Effector memory CD4-positive, alpha-beta T cell (primary cell): Measurements from ENCODE around the gene WDR64.
"Not testable (repeated sequence)": the region's sequence is repeated elsewhere in the genome, so short reads cannot be mapped to it uniquely, and the experiment has no call there.

Experiments used
- DNase-seq, 3 donors: peaks; one replicate each; pipeline ENCODE4 v3.0.0-alpha.2; 2020
- H3K27ac ChIP-seq: 2 replicates; pipeline ENCODE4 v1.7.0; 2013; ENCODE audit warnings: mild to moderate bottlenecking, low read length, moderate library complexity; ENCODE audit not compliant: insufficient read depth, poor library complexity, severe bottlenecking
- H3K27me3 ChIP-seq: replicated peaks from 2 replicates; pipeline ENCODE4 v1.7.0; 2013; ENCODE audit warnings: mild to moderate bottlenecking, low read length; ENCODE audit not compliant: insufficient read depth, control insufficient read depth, poor library complexity, severe bottlenecking
- H3K36me3 ChIP-seq: 2 replicates; pipeline ENCODE4 v1.7.0; 2013; ENCODE audit warnings: mild to moderate bottlenecking, low read length, moderate library complexity; ENCODE audit not compliant: control insufficient read depth, insufficient read depth
- H3K4me1 ChIP-seq: 2 replicates; pipeline ENCODE4 v1.7.0; 2013; ENCODE audit warnings: low read length, mild to moderate bottlenecking; ENCODE audit not compliant: control insufficient read depth, insufficient read depth, poor library complexity, severe bottlenecking
- H3K4me3 ChIP-seq: 2 replicates; pipeline ENCODE4 v1.7.0; 2013; ENCODE audit warnings: low read length, low read depth, mild to moderate bottlenecking; ENCODE audit not compliant: insufficient read depth, poor library complexity, severe bottlenecking
- H3K9me3 ChIP-seq: 2 replicates; pipeline ENCODE4 v1.7.0; 2013; ENCODE audit warnings: mild to moderate bottlenecking, low read length, moderate library complexity; ENCODE audit not compliant: control insufficient read depth

WDR64 gene

DNA sequence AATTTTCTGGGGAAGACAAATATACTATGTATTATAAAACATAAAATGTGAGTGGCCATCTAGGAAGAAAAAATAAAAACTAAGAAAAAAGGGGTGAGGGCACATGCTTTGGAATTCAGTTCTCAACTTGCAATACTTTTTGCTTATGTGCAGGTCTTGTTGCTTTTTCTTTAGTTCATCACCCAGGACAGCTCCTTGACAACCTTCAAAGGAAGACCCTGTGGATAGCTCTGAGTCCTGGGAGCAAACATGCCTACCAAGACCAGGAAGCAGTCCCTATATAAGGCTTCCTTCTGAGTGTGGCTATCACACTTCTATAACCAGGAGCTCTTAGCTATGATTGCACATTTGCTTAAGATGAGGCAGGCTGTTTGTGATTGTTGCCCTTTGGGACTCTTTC is 78.0 kb downstream of the WDR64 start:
- no peaks in the 10 kb centered on the region for H3K9me3 ChIP-seq
- H3K4me1 ChIP-seq = no peaks in the 10 kb centered on the region
- no peak for DNase-seq
- no peaks in the 10 kb centered on the region for H3K27me3 ChIP-seq
- H3K27ac ChIP-seq = no peak overlapping the region
- H3K4me3 ChIP-seq = no peak overlapping the region
- H3K36me3 ChIP-seq = no peaks in the 10 kb centered on the region

DNA sequence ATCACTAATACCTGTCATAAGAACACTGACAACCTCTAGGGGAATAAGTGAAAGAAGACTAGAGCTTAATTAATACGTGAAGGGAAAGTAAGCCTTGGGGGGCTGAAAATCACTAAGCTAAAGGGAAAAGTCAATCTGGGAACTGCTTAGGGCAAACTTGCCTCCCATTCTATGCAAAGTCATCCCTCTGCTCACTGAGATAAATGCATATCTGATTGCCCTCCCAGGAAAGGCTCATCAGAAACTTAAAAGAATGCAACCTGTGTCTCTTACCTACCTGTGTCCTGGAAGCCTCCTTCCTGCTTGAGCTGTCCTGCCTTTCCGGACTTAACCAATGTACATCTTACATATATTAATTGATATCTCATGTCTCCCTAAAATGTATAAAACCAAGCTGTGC is 81.8 kb downstream of the WDR64 start:
- H3K9me3 ChIP-seq = no peaks in the 10 kb centered on the region
- DNase-seq = no peak
- H3K36me3 ChIP-seq = no peaks in the 10 kb centered on the region
- no peak overlapping the region for H3K4me3 ChIP-seq
- H3K4me1 ChIP-seq = no peaks in the 10 kb centered on the region
- H3K27ac ChIP-seq = no peak overlapping the region
- no peaks in the 10 kb centered on the region for H3K27me3 ChIP-seq

DNA sequence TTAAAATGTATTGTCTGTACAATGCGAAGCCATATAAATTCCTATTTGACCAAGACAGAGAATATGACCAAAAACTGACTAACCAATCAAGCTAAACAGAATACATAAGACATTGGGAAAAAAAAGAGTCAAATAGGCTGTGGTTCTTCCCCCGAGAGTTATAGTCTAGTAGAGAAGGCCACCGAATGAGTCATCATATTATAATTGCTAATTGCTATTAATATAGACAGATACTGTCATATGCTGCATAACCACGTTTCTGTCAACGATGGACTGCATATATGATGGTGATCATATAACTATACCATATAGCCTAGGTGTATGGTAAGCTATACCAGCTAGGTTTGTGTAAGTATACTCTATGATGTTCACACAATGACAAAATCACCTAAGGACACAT is 82.5 kb downstream of the WDR64 start:
- no peaks in the 10 kb centered on the region for H3K4me1 ChIP-seq
- H3K27me3 ChIP-seq = no peaks in the 10 kb centered on the region
- H3K36me3 ChIP-seq = no peaks in the 10 kb centered on the region
- no peak overlapping the region for H3K4me3 ChIP-seq
- no peaks in the 10 kb centered on the region for H3K9me3 ChIP-seq
- H3K27ac ChIP-seq = no peak overlapping the region
- no peak for DNase-seq

DNA sequence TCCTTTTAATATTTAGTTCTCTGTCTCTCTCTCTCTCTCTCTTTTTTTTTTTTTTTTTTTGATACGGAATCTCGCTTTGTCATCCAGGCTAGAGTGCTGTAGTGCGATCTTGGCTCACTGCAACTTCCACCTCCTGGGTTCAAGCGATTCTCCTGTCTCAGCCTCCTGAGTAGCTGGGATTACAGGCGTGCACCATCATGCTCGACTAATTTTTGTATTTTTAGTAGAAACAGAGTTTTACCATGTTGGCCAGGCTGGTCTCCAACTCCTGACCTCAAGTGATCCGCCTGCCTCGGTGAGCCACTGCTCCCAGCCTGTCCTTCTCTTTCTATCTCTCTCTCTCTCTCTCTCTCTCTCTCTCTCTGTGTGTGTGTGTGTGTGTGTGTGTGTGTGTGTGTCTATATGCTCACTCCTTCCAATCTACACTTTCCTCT is 83.4 kb downstream of the WDR64 start:
- not testable (repeated sequence) for H3K27me3 ChIP-seq, DNase-seq, H3K36me3 ChIP-seq, H3K4me1 ChIP-seq, H3K27ac ChIP-seq, H3K9me3 ChIP-seq, H3K4me3 ChIP-seq

DNA sequence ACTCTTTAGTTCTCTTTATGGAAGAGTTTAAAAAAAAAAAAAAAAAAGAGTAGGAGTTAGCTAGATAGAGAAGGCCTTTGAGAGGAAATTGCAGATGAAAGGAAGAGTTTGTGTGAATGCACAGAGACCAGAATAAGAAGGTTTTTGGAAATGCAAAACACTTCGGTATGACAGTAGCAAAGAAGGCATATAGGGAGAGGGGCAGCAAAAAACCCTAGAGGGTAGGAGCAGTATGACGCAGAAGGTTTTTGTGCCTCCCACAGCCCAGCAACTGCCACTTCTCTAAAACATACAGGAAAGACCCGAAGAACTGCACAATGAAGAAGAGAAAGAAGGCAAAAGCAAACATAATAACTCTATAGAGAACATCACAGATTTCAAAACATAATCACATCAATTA is 84.3 kb downstream of the WDR64 start:
- H3K4me1 ChIP-seq = no peaks in the 10 kb centered on the region

DNA sequence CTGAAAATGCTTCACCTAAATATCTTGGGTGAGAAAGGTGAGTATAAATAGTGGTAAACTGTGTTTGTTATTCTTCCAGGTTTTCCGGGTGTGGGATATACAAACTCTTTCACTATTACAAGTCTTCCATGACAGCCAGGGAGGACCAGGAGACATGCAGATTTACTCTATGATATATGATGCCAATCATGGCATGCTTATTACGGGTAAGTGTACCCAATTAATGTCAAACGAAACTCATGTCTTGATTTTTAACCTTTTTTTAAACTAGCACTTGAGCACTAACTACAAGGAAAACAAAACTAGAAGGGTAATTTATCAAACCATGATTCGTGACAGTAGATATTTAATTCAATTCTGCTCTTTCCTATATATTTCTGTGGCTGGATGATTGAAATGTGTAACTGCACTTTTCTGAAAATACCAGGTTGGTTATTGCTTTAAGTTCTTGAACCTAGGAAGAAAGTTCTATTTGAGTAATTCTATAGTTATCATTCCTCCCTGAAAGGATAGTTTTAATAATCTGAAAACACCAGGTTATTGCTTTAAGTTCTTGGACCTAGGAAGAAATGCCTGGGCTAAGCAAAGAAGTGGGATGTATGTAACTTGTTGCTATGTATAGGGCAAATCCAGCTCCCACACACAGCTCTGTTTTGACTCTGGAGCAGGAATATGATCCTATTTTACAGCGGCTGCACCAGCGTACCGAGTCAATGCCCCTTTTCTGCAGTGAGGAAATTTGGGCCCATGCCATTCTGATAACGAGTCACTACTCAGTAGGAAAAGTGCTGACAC is 86.4 kb downstream of the WDR64 start:
- Histone ChIP-seq H3K9me3 (no peaks in the 10 kb centered on the region), H3K4me1 (no peaks in the 10 kb centered on the region), H3K36me3 (no peaks in the 10 kb centered on the region), H3K27me3 (no peaks in the 10 kb centered on the region), H3K27ac (no peak overlapping the region), H3K4me3 (no peak overlapping the region)
- no peak for DNase-seq

More for the DNA sequence above, 84.3 kb downstream of the WDR64 start:
- Histone ChIP-seq H3K27me3 (no peaks in the 10 kb centered on the region), H3K9me3 (no peaks in the 10 kb centered on the region), H3K4me3 (no peak overlapping the region), H3K36me3 (no peaks in the 10 kb centered on the region), H3K27ac (no peak overlapping the region)
- DNase-seq = no peak

DNA sequence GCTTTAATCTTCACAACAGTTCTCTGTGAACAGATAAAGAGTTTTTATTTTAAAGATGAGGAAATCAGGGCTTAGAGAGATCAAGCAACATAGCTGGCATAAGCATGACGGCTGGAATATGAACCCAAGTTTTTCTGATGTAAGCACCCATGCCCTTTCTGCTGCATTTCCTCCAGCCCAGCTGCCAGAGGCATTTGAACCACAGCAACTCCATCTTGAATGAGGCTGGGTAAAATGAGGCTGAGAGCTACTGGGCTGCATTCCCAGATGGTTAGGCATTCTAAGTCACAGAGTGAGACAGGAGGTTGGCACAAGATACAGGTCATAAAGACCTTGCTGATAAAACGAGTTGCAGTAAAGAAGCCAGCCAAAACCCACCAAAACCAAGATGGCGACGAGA is 90.0 kb downstream of the WDR64 start:
- DNase-seq = no peak
- H3K27me3 ChIP-seq = no peaks in the 10 kb centered on the region
- no peaks in the 10 kb centered on the region for H3K4me1 ChIP-seq
- H3K36me3 ChIP-seq = no peaks in the 10 kb centered on the region
- no peaks in the 10 kb centered on the region for H3K9me3 ChIP-seq
- no peak overlapping the region for H3K4me3 ChIP-seq
- H3K27ac ChIP-seq = no peak overlapping the region

DNA sequence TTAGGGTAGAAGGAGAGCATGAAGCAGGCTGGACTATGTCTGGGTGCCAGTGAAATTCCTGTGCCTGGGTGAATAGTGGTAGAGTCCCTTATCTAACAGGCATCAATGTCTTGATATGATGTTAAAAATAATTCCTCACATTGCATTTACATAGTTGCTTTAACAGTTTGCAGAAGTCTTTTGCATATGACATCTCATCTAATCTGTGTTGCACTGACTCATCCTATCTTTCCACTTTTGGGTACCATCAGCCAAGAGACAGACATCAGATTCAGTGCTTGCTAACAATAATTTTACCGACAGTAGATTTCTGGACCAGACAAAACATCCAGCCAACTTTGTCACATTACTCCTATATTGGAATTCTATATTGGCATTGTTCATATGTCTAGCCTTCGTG is 92.5 kb downstream of the WDR64 start:
- Histone ChIP-seq H3K9me3 (no peaks in the 10 kb centered on the region), H3K27me3 (no peaks in the 10 kb centered on the region)

DNA sequence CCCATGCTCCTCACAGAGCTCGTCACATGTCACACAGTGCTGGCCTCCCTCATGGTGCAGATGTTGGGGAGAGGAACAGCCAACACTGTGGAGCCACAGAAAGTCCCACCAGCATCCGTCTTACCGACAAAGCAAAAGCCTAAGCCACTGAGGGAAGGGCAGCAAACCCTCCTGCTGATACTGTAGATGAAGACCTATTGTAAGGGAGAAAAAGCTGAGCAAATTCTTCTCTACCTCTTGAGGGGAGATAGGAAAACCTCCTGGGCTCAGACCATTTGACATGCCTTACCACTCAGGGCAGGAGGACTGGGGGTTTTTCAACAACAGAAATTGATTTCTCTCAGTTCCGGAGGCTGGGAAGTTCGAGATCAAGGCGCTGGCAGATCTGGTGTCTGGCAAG is 95.9 kb downstream of the WDR64 start:
- no peaks in the 10 kb centered on the region for H3K9me3 ChIP-seq
- H3K4me3 ChIP-seq = no peak overlapping the region

More for the DNA sequence above, 92.5 kb downstream of the WDR64 start:
- Histone ChIP-seq H3K4me1 (no peaks in the 10 kb centered on the region), H3K4me3 (no peak overlapping the region), H3K36me3 (no peaks in the 10 kb centered on the region), H3K27ac (no peak overlapping the region)
- DNase-seq = no peak

DNA sequence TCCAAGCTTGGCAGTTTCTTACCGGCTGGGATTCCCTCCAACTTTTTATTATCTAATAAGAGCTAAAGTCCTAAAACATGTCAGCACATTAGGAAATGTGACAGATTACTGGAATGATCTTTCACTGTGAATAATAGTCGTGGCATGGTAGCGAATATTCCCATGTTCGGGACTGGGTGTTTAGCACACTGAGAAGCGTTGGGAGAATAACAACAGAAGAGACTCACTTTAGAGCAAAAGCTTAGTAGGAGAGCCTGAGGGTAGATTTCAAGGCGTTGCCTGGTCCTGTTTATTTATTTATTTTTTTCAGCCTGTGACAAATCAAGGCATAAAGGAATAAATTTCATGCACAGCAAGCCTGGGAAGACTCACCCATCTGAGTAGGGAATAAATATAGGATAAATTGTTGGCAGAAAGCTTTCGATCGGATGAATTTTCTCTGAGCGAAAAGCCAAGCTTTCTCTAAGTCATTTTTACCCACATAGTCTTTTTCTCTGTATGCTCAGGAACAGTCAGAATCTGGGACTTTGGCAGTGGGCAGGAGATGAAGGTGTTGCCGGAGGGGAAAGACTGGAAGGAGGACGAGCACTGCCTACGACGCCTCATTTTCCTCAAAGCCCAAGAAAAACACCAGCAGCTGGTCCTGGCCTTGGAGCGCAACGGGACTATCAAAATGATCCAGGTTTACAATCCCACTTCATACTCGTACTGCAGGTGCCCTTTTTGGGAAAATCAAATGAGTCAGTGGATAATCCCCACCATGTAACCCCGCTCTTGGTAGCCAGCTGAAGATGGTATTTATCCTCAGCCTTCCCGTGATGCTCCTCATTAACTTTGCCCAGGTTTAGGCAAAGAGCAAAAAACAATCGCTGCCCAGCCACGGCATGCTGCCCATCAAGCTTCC is 97.2 kb downstream of the WDR64 start:
- no peaks in the 10 kb centered on the region for H3K27me3 ChIP-seq
- no peak for DNase-seq
- H3K27ac ChIP-seq = no peak overlapping the region
- no peaks in the 10 kb centered on the region for H3K36me3 ChIP-seq
- H3K4me3 ChIP-seq = no peak overlapping the region
- H3K9me3 ChIP-seq = no peaks in the 10 kb centered on the region
- H3K4me1 ChIP-seq = no peaks in the 10 kb centered on the region

More for the DNA sequence above, 95.9 kb downstream of the WDR64 start:
- Histone ChIP-seq H3K27ac (no peak overlapping the region), H3K27me3 (no peaks in the 10 kb centered on the region), H3K36me3 (no peaks in the 10 kb centered on the region), H3K4me1 (no peaks in the 10 kb centered on the region)
- DNase-seq = no peak
